NCI-H345 treated with DMSO at 0.1 percent for 48 hours (cell line): ENCODE data around the gene MAGI1.
"Not testable (repeated sequence)": the region's sequence is repeated elsewhere in the genome, so short reads cannot be mapped to it uniquely, and the experiment has no call there.

ENCODE experiments used
- DNase-seq: peaks from one replicate; lab custom pipeline; 2025; ENCODE audit not compliant: unreplicated experiment; lab: John Stamatoyannopoulos, UW

Gene MAGI1

DNA sequence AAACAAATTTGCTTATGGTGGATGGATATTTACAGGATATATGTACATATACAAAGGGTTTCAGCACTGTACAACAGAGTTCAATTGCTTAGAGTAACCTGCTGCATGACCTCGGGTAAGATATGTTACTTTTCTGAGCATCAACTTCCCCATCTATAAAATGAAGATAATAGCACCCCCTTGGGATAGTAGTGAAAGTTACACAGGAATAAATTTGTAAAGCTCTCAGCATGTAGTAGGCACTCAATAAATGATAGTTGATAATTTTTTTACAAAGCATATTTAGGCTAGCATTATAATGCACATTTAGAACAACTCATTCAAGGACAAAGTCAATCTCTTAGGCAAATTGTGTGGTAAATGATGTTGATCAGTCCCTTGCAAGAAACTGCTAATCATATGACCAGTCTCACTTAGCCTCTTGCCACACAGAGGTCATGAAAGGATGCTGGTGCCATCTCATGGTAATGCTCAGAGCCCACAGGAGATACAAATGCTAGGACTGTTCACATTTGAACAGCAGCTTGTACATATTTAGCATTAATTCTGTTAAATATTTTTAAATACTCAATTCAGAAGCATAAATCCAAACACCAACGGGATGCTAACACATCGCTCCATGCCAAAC lies 123.9 kb downstream of the MAGI1 start:
- DNase-seq = no peak

DNA sequence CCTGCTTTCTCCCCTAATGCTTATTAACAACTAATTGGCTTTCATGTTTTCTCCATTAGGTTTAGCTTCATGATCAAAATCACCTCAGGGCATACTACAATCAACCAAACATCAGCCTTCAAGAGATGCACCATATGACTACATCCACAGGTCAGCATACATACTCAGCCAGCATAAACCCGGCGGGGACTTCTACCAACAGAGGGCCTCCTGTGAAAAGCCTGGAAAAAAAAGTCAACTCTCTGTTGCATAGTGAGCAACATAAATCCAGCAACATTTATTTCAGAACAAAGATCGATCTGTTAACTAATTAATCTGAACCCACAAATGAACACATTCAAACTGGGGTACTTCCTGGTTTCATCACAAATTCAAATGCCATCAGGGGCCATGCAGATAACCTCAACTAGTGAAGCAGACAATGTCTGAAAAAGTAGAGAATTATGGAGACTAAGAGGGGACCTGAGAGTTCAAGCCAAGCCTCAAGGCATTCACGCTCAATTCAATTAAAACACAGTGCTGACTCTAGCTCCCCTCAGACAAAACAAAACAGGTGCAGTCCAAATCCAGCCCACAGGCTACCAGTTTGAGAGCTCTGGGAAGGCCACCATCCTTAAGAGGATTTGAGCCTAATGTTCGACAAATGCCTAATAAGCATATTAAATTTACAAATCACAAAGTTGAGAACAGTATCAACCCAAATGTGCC lies 124.5 kb downstream of the MAGI1 start:
- no peak for DNase-seq

DNA sequence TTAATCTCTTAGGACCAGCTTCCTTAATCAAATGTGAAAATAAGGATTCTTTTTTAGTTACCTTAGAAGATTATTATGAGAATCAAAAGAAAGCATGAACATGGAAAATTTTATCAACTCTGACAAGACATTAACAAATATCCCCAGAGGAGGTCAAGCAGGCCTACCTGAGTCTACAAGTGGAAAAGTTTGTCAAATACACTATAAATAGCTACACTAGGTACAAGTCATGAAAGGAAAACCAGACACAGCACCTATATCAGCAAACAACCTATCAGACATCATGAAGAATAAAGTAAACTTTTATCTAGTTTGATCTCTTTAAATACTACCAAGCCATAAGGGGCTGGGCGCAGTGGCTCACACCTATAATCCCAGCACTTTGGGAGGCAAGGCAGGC lies 126.1 kb downstream of the MAGI1 start:
- no peak for DNase-seq

DNA sequence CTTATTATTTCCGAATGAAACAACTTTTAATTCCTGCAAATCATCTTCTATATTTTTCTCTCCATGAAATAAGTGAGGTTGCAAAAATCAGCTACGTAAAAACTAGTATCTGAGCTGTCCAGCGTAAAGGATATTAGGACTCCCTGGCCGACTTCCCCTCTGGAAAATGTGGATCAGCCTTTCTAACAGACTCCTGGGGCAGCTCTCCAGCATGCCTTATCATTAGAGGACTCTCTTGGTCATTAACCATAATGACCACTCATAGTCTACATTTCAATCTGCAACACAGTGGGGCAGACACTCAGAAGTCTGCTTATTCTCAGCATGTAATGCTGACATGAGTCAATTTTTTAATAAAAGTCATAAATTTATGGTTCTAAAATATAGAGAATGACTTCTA lies 130.1 kb downstream of the MAGI1 start:
- DNase-seq = no peak

DNA sequence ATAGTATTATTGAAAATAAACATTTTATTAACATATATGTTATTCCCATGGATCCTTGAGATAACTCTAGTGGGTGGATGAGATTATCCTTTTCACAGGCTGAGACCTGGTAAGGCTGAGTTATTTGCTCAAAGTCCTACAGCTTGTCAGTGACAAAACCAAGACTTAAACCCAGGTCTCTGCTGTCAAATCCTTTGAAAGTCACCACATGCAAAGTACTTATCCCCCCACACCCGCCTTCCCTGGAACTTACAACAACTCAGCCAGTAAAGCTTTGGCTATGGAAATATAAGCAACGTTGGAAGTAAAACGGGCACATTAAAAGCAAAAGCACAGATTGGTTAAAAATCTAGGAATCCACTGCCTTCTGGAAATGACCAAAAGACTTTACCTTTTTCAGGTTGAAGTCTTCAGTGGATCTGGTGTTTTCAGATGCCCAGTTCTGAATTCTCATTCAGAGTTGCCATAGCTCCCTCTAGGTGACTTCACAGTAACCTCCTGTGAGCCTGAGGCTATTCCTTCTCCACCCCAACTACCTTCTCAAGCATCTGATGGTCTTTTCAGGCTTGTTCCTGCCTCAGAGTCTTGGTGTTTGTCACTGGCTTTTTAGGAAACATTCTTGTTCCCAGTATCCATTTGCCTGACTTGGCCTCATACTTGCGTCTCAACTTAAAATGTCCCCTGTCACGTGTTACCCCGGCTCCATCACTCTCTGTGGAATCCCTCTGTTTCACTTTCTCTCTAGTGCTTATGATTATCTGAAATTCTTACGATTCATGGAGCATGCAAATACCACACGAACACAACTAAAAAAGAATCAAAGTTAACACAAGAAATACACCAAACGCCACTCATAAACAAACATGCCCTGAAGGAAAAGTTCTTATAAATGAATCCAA lies 131.2 kb downstream of the MAGI1 start:
- no peak for DNase-seq

DNA sequence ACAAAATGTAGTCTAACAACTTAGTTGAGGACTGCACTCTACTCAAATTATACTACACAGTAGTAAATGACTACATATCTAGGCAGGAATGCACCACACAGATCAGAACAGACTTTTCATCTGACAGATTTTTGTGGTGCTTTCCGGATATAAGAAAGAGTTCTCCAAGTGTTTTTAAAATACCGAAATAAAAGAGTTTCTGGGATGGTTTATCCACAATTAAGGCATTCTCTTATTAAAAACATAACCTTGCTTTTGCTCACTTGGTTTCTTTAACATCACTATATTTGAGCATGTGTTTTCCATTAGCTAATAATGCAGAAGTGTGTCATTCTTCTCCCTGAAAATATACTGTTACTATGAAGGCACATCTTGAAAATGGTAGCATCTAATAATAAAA lies 132.9 kb downstream of the MAGI1 start:
- DNase-seq = no peak

DNA sequence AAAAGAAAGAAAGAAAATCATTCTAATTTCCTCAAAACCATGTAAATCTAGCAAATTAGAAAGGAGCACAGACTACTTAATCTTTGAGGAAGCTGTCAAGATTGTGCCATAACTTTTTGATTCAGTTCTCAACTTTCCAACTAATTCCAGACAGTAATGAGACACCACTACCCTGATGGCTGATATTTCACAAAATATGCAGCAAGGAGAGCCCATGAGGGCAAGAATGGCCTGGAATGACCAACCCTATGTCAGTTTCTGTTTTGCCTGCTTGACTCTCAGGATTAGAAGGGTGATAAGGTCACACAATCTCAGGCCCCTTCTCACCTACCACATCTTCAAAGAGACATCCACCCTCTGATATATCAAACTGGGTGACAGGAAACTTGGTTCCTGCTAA lies 134.7 kb downstream of the MAGI1 start:
- DNase-seq = no peak

DNA sequence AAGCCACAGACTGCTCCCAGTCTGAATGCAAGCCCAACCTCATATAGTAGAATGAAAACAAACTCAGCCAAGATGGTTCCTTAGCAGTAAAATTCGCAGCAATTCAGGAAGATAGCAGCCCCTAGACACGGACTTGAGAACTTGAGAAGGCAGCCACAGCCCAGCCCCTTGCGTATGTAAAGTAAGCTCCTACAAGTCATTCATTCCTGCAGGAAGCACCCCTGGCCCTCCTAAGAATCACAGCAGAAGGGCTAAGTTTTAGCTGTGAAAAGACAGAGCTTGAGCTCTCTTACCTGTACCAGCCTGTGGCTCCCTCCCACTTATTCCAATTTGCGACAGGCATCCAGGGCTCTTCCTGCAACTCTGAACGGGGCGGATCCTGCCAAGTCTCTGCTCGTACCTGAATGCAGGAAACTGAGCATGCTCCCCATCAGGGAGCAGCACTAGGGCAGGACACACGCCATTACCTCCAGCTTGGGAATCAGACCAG lies 136.4 kb downstream of the MAGI1 start:
- no peak for DNase-seq

DNA sequence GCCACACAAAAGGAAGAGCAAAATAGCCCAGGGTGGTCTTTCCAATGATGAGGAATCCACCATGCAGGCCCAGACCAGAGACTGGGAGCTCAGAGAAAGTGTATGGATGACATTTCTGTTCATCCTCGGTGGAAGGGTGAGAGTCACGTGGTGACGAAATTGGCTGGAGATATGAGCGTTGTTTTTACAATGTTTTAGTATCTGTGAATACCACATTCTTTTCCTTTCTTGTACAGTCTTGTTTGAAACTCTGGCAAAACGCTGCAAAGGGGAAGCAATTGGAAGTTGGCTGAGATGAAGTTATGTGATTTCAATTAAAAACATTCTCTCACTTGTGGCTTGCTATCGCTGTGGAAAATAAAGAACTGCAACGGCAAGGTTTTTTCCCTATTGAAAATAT lies 137.5 kb downstream of the MAGI1 start:
- no peak for DNase-seq

DNA sequence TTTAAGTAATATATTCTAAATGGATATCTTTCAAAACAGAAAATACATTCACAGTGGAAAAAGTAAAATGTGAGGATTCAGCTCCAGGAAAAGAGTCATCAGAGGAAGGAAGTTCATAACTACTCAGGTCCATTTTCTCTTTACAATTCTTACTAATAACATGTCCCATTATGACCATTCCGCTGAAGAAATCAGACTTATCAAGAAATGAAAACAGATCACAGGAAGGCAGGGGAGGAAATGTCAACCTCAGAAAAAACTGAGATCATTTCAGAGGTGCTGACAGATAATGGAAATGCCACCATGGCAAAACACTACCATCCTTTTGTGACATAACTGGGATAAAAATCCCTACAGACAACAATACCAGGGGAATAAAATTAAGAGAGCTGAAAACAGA lies 139.5 kb downstream of the MAGI1 start:
- DNase-seq = no peak

DNA sequence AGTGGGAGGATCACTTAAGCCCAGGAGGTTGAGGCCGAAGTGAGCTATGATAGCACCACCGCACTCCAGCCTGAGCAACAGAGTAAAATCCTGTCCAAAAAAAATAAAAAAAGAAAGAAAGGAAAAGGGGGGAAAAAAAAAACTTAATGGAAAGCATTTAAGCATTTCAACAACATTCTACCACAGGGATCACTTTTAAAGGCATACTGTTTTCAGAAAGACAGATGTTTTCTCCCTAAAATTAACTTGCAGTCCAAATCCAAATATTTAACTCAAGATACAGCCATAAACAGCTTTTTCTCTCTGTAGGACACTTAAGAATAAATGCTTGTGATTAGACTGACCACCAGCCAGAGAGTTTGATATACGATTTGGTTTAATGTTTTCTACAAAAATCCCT lies 141.0 kb downstream of the MAGI1 start:
- no peak for DNase-seq

DNA sequence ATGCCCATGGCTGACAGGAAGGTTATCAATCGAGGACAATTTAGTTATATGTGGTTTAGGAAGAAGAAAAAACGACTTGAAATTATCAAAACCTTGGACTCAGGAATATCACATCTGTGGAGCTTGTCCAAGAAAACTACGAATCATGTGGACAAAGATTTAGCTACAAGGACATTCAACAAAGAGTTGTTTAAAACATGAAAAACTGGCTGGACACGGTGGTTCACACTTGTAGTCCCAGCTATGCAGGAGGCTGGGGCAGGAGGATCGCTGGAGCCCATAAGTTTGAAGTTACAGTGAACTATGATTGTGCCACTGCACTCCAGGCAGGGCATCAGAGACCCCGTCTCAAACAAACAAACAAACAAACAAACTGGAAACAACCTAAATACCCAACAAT lies 142.4 kb downstream of the MAGI1 start:
- no peak for DNase-seq

DNA sequence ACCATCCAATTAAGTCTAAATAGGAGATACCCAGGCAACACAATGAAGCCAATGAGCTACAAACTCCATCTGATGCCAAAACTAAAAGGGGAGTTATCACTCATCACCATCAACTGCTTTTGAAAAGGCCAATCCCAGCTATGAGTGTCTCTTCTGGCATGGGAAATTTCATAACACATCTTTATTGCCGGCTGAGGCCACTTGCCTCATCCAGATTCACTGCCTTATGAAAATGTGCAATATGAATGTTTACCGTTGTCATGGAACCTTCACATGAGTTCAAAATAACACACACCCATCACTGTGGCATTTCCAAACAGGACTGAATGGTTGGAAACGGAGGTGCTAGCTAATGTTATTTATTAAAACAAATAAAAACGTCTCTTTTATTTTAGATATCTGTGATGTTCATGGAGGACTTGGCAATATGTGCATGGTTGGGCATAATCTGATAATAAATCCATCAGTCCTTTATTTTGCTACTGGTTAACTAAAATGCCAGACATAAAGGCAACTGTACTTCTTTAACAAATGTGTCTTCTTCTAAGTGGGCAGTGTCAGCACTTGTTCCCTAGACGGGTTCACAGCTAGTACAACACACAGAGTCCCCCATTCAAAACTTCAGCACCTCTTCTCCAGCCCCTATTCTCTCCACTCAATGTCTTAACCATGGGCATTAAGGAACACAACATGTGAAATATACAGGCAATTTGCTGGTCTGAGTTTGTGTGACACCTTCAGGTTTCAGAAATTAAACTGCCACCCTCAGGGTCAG lies 143.9 kb downstream of the MAGI1 start:
- DNase-seq = no peak

DNA sequence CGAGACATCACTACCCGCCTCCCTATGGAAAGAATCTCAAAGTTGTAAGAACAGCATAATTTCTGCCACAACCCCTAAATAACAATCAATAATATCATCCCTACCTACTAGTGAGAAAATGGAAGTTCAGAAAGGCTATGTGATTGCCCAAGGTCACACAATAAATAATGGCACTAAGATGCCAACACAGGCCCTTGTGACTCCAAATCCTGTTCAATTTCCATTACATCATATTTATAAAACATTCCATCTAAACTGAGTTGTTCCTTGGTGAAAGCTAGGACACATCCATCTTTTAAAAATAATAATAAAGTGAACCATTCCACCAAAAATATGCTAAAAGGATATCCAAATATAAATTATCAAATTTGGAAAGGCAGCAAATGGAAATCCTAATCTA lies 144.6 kb downstream of the MAGI1 start:
- no peak for DNase-seq

DNA sequence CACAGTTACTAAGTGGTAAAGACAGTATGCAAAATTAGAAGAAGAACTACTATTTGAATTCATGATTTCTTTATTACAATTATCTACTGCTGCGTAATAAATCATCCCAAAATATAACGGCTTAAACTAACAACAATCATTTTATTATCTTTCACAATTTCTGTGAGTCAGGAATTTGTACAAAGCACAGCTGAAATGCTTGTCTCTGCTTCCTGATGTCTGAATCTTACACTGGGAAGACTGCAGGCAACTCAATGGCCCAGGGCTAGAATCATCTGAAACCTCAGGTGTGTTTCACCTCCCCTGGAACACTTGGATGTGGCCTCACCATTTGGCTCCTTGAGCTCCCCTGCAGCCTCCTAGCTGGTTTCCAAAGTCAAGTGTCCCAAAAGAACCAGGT lies 145.1 kb downstream of the MAGI1 start:
- DNase-seq = no peak

DNA sequence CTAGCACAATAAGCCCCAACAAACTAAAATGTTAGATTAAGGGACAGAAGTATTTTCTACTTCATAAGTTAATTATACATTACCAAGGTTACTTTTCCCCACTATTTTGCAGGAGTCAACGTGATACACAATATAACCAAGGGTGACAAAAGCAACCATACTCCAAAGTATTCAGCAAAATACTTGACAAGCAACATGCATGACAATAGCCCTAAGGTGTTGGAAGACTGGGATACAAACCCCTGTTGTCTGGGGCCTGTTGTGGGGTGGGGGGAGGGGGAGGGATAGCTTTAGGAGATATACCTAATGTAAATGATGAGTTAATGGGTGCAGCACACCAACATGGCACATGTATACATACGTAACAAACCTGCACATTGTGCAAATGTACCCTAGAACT lies 147.2 kb downstream of the MAGI1 start:
- not testable (repeated sequence) for DNase-seq

DNA sequence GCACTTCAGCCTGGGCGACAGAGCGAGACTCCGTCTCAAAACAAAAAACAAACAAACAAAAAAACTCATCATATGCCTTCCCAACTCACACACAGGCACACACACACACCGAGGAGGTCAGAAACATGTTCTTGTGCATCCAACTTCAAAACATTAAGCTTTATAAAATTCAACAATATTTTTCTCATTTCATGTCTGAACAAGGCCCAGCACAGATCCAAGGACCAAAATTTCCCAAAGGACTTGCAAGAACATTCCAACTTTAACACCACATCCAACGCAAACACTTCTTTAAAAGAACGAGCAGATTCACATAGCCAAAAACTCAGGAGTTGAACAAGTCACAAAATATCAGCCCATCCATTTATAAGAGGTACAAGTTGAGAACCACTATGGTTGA lies 148.4 kb downstream of the MAGI1 start:
- DNase-seq = no peak

DNA sequence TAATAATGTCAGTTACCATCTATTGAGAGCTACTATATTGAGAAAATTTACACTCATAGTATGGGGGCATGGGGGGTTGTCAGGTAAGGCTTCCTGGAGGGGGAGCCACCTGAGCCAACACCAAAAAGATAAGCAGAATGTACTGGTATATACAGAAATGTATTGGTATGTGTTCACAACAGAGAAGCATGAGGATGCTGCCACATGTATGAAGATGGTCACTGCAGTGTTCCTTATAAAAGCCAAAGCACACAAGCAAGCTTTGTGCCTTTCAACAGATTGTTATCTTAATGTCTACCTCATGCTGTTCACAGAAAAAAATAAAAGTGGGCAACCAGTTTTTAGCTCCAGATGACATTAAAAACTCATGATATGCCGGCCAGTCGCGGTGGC lies 149.0 kb downstream of the MAGI1 start:
- no peak for DNase-seq

DNA sequence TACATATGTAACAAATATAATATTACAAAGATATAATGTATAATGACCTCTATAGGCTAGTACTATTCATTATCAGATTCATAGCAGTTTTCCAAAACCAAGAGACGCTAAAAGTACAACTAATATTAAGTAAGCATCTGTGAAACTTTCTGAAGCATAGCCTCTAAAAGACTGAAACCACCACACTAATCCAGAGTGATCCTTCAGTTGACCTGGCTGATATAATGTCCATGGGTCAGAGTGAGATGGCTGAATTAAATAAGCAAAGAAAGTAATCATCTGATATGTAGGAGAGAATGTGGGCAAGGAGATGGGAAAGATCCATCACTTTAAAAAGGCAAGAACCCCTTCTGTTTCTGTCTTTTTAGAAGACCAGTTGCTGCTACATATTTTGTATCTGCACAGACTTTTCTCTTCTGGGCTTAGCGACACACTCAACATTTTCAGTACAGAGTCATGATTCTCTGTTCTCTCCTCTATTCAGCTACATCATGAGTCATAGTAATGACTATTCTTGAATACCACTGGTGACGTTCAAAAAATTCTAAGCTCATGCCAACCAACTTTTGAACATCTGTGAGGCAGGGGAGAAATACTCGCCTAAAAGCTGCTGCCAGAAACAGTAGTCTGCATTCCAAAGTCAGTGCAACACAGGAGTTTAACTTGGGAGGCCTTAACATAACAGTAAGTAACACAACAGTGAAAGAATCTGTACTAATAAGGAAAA lies 149.6 kb downstream of the MAGI1 start:
- no peak for DNase-seq

DNA sequence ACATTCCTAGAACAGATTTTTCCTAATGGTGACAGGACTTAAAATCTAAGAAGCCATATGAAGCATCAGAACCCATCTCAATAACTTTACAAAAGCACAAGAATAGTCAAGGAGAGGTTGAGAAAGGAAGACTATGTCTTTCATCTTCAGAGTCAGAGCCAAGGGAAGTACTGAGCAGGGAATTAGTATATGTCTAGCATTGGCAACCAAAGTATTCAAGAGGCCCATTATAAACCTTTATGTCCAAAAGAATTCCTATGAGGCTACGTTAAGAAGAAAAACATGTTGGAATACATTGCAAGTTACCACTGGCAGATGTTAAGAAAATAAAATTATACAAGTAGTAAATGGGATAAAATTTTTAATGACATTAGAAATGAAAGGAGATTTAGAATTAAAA lies 150.5 kb downstream of the MAGI1 start:
- no peak for DNase-seq

DNA sequence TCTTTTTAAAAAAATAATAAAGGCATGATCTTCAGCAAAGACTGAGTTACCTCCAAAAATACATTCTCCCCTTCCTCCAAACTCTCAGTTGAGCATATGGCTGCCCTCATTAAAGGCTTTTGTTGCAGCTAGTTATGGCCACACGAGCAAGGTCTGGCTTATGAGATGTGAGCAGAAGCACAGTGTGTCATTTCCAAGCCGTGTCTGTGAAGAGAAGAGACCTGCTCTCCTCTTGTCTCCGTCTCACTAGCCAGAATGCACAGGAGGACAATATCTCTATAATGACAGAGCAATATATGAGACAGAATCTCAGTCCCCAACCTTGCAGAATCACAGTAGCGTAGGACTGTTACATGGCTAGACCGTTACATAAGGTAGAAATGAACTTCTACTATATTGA lies 152.3 kb downstream of the MAGI1 start:
- DNase-seq = no peak
